Measurements from ENCODE around the gene FREM3. TPM values are rescaled to one million over a fixed set of nuclear protein-coding genes. Genes with fewer than 3 reads are reported as not detected.

FREM3 gene
- total and polyA plus RNA-seq, 12 donors: 0.01 to 0.25 (median 0.05) TPM; not detected in 6

DNA sequence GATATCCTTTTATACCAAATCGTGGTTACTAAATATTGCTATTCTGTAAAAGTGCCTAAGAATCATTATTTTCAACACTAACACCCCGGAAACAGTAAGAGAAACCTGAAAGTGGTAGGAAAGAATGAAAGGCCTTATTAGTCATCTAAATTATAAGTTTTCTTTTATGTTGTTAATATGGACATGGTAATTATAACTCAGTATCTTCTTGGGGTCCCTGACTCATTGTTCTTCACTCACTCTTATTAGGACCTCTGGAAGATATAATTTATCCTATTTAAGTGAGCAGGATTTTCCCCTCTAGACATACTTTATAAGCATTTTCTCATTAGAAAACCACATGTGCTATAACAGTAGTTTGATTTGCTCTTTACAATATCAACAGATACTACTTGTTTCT lies 136.0 kb downstream of the FREM3 start:
- intact Hi-C loops (cut with DNase I): loop anchor here in 1 of 10 donors (10.0 kb wide), 1 partner anchor 450 kb away; the partner anchor contains the start of gene GYPB
- Histone ChIP-seq H3K27ac (no peak overlapping the region), H3K36me3 (no peaks in the 10 kb centered on the region), H3K27me3 (peaks cover 0 to 3% (median 0%) of the 10 kb centered on the region in 7 donors), H3K9me3 (peaks cover 0 to 13% (median 0%) of the 10 kb centered on the region in 11 donors), H3K4me3 (no peak overlapping the region), H3K4me1 (peaks cover 0 to 7% (median 4%) of the 10 kb centered on the region in 9 donors)
- ATAC-seq (no peak), DNase-seq (no peak)
- WGBS, 2 donors: 90 to 96% methylated on average over 2 of the region's 2 CpGs
- TF ChIP-seq, protein P1, sequence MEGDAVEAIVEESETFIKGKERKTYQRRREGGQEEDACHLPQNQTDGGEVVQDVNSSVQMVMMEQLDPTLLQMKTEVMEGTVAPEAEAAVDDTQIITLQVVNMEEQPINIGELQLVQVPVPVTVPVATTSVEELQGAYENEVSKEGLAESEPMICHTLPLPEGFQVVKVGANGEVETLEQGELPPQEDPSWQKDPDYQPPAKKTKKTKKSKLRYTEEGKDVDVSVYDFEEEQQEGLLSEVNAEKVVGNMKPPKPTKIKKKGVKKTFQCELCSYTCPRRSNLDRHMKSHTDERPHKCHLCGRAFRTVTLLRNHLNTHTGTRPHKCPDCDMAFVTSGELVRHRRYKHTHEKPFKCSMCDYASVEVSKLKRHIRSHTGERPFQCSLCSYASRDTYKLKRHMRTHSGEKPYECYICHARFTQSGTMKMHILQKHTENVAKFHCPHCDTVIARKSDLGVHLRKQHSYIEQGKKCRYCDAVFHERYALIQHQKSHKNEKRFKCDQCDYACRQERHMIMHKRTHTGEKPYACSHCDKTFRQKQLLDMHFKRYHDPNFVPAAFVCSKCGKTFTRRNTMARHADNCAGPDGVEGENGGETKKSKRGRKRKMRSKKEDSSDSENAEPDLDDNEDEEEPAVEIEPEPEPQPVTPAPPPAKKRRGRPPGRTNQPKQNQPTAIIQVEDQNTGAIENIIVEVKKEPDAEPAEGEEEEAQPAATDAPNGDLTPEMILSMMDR (IDR thresholded peaks at IDR 0.05): no peak

DNA sequence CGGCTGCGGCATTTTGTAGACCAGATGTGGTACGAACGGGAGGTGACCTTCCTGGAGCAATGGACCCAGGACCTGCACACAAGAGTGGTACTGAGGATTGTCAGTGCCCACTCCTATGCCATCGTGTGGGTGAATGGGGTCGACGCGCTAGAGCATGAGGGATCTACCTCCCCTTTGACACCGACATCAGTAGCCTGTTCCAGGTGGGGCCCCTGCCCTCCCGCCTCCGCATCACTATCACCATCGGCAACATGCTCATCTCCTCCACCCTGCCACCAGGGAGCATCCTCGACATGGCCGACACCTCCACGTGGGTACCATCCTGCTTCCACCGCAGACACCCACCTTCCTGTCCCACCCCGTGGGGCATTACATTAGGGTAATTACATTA lies 140.7 kb downstream of the FREM3 start:
- peak overlapping the region; percentile 42 to 72 (median 62) for H3K4me3 ChIP-seq
- WGBS, 2 donors: 53 to 57% methylated on average over 17 of the region's 17 CpGs
- peak overlapping the region in 6 of 10 donors; percentile 39 to 75 (median 73) for H3K27ac ChIP-seq
- intact Hi-C loops (cut with DNase I): loop anchor here in 4 of 10 donors (10.0 kb wide), 2 partner anchors 345 to 455 kb away; partner anchors contain the start of genes GYPE (in 3 of the 4) and GYPB (in 1 of the 4)
- H3K9me3 ChIP-seq: no peaks in the 10 kb centered on the region
- DNase-seq (no peak), ATAC-seq (peak in 6 of 8 donors; percentile 6 to 38 (median 12))
- peaks cover 0 to 3% (median 0%) of the 10 kb centered on the region in 7 donors for H3K27me3 ChIP-seq
- peaks cover 0 to 18% (median 0%) of the 10 kb centered on the region in 9 donors for H3K36me3 ChIP-seq
- H3K4me1 ChIP-seq: peaks cover 0 to 18% (median 4%) of the 10 kb centered on the region in 9 donors
- TF ChIP-seq, protein P1 (IDR thresholded peaks at IDR 0.05): peak in 1 of 9 donors; percentile 3

DNA sequence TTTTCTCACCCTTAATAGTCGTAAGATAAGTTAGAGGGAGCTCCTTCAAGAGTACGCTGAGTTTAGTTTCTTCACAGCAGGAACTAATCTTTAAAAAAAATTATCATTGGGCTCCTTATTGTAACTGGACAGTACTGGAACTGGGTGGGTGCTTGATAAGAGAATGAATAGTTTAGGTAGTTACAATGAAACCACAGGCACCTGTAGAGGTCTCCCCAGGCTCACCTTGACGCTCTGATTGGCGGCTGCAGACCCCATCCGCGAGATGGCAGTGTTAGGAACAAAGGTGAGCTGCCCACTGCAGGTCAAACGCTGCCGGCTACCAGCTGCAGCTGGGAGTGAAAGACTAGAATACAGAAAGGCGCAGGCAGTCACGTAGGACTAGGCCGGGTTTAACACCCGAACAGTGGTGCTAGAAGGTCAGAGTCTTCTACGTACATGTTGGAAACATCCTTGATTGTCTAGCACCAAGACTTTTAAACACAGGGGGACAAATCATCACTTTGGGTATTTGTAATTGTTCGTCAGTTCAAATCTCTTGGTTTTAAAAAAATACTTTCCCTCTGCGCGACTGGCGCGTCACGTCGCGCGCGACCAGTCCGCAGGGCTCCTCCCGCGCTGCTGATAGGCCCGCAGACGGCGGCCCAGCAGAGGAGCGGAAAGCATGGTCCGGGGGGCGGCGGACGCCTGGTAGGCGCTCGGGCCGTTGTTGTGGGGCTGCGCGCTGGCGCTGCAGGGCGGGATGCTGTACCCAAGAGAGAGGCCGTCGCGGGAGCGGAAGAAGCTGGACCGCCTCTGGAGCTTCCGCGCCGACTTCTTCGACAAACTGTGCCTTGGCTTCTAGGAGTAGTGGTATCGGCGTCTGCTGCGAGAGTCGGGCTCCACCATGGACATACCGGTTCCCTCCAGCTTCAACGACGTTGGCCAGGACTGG lies 141.4 kb downstream of the FREM3 start:
- Histone ChIP-seq H3K27me3 (peaks cover 0 to 3% (median 0%) of the 10 kb centered on the region in 7 donors), H3K4me1 (peaks cover 0 to 18% (median 4%) of the 10 kb centered on the region in 9 donors), H3K36me3 (peaks cover 0 to 25% (median 4%) of the 10 kb centered on the region in 9 donors), H3K27ac (peak overlapping the region in 9 of 10 donors; percentile 32 to 75 (median 59)), H3K4me3 (peak overlapping the region; percentile 42 to 72 (median 62)), H3K9me3 (no peaks in the 10 kb centered on the region)
- TF ChIP-seq, protein P1 (IDR thresholded peaks at IDR 0.05): peak in 8 of 9 donors; percentile 38 to 86 (median 62)
- peak; percentile 62 to 69 for DNase-seq
- 2% methylated on average over 57 of the region's 57 CpGs for WGBS, 2 donors
- intact Hi-C loops (cut with DNase I): loop anchor here in 3 of 10 donors (10.0 kb wide), 1 partner anchor 346 kb away; the partner anchor contains the start of gene GYPE (in 3 of the 3)
- ATAC-seq: peak; percentile 89 to 94 (median 92)

DNA sequence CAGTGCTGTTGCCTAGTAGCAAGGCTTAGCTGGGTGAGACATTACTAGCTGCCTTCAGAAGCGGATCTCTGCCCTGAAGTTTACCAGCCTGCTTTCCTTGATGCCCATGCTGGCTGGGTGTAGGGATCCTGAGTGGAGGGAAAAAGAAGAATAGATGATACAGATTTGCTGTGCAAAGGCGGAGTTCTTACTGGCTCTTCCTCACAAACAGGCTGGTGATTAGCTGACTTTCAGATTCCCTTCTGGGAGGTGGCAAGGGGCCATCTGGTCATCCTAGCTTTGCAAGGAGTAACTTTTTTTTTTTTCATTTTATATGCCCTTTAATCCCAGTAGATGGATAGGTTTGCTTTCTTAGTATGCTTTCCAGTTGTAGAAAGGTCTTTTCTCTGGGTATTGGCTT lies 142.2 kb downstream of the FREM3 start:
- no peak for DNase-seq
- TF ChIP-seq, protein P1 (IDR thresholded peaks at IDR 0.05): no peak
- H3K27me3 ChIP-seq: peaks cover 0 to 3% (median 0%) of the 10 kb centered on the region in 7 donors
- 78 to 89% methylated on average over 2 of the region's 2 CpGs for WGBS, 2 donors
- H3K4me1 ChIP-seq: peaks cover 0 to 18% (median 4%) of the 10 kb centered on the region in 9 donors
- peak overlapping the region in 1 of 10 donors; percentile 72 for H3K4me3 ChIP-seq
- intact Hi-C loops (cut with DNase I): loop anchor here in 3 of 10 donors (10.0 kb wide), 1 partner anchor 347 kb away; the partner anchor contains the start of gene GYPE (in 3 of the 3)
- no peak for ATAC-seq
- H3K9me3 ChIP-seq: no peaks in the 10 kb centered on the region
- H3K36me3 ChIP-seq: peaks cover 0 to 33% (median 11%) of the 10 kb centered on the region in 9 donors
- peak overlapping the region in 2 of 10 donors; percentile 74 to 75 for H3K27ac ChIP-seq

All from heart right ventricle (tissue), 16 donors.